ENCODE measurements around the gene COL2A1. TPM values are rescaled to one million over a fixed set of nuclear protein-coding genes. Genes with fewer than 3 reads are reported as not detected.

COL2A1 gene
- total and polyA plus RNA-seq, 4 donors: not detected

GRCh38 chr12:48043771-48044170, 39.5 kb upstream of the COL2A1 start:
- peaks cover 2 to 18% of the 10 kb centered on the region in 2 donors for H3K36me3 ChIP-seq (ENCODE audit: control insufficient read depth in 1 of 2, insufficient read depth in 2 of 2, low read length in 1 of 2)
- no peak for DNase-seq
- no peaks in the 10 kb centered on the region for H3K27me3 ChIP-seq (ENCODE audit: control insufficient read depth in 1 of 2, insufficient read depth in 2 of 2, low read length in 1 of 2)
- no peaks in the 10 kb centered on the region for H3K9me3 ChIP-seq (ENCODE audit: control insufficient read depth, low read length)
- ATAC-seq (ENCODE audit: low FRiP score): no peak
- WGBS, 2 donors: 77 to 87% methylated on average over 4 of the region's 4 CpGs
- intact Hi-C loops (cut with DNase I): no loop called here
- no peaks in the 10 kb centered on the region for H3K4me1 ChIP-seq (ENCODE audit: control insufficient read depth in 1 of 2, insufficient read depth in 2 of 2, low read length in 2 of 2)
- no peak overlapping the region for H3K27ac ChIP-seq (ENCODE audit: low read depth in 1 of 2, low read length in 2 of 2)
- no peak overlapping the region for H3K4me3 ChIP-seq (ENCODE audit: low read length in 2 of 2)

DNA sequence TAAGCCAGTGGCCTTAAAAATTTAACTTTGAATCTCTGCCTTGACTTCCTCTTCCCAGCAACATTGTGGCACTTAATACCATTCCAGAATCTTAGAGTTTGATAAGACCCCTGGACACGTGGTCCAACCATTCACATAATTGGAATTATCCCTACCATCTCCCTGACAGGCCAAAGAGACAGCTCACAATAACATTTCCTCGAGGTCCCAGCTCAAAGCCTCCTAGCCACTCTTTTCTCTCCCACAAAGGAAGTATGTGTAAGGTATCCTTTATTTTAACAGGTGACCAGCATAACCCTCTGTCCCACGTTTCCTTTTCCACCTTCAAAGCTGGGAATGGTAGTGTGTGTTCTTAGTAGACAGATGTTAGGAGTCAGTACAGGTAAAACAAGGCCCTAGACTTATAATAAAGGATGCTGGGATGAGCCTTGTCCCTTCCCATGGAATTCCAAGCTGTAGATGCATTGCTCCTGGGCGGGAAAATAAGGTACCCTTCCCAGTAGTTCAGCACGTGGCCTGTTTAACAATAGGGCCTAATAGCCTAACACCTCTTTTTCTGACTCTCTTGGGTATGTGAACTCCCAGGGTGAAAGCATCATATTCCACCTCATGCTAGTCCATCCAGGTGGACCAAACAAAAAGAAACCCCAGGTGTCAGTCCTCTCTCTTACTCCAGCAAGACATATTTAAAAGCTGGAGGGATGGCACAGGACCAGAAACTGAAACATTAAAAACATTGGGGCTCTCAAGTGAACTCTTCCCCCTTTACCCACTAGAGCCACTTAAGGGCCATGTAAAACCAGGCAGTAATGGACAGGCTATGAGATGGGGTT, 37.5 kb upstream of the COL2A1 start:
- ATAC-seq (ENCODE audit: low FRiP score): no peak
- intact Hi-C loops (cut with DNase I): no loop called here
- Histone ChIP-seq H3K9me3 (ENCODE audit: control insufficient read depth, low read length) (no peaks in the 10 kb centered on the region), H3K4me1 (ENCODE audit: control insufficient read depth in 1 of 2, insufficient read depth in 2 of 2, low read length in 2 of 2) (no peaks in the 10 kb centered on the region), H3K4me3 (ENCODE audit: low read length in 2 of 2) (no peak overlapping the region), H3K27ac (ENCODE audit: low read depth in 1 of 2, low read length in 2 of 2) (no peak overlapping the region), H3K36me3 (ENCODE audit: control insufficient read depth in 1 of 2, insufficient read depth in 2 of 2, low read length in 1 of 2) (peaks cover 2 to 14% of the 10 kb centered on the region in 2 donors), H3K27me3 (ENCODE audit: control insufficient read depth in 1 of 2, insufficient read depth in 2 of 2, low read length in 1 of 2) (no peaks in the 10 kb centered on the region)
- 74 to 77% methylated on average over 5 of the region's 5 CpGs for WGBS, 2 donors
- DNase-seq: no peak

DNA sequence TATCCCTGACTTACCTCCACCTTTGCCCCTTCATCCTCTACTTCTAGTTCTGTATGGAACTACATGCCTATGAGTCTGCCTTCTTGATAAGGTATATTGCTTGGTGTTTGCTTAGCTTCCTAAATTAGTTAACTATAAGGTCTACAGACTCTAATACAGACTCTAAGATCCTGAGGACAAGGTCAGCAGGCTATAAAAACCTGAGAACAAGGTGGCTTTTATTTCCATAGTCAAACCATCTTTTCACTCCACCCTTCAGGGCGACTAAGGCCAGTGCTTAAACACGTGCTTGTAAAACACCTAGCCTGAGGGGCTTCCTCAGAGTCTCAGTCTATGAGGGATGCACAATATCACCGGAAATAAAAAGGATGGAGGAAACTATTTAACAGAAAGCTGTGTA, 36.1 kb upstream of the COL2A1 start:
- no peak overlapping the region for H3K4me3 ChIP-seq (ENCODE audit: low read length in 2 of 2)
- no peak overlapping the region for H3K27ac ChIP-seq (ENCODE audit: low read depth in 1 of 2, low read length in 2 of 2)
- no peaks in the 10 kb centered on the region for H3K27me3 ChIP-seq (ENCODE audit: control insufficient read depth in 1 of 2, insufficient read depth in 2 of 2, low read length in 1 of 2)
- intact Hi-C loops (cut with DNase I): no loop called here
- ATAC-seq (ENCODE audit: low FRiP score) (no peak), DNase-seq (no peak)
- WGBS, 2 donors: 73 to 81% methylated on average over 3 of the region's 3 CpGs
- no peaks in the 10 kb centered on the region for H3K4me1 ChIP-seq (ENCODE audit: control insufficient read depth in 1 of 2, insufficient read depth in 2 of 2, low read length in 2 of 2)
- H3K9me3 ChIP-seq (ENCODE audit: control insufficient read depth, low read length): no peaks in the 10 kb centered on the region
- peaks cover 0 to 5% of the 10 kb centered on the region in 2 donors for H3K36me3 ChIP-seq (ENCODE audit: control insufficient read depth in 1 of 2, insufficient read depth in 2 of 2, low read length in 1 of 2)

DNA sequence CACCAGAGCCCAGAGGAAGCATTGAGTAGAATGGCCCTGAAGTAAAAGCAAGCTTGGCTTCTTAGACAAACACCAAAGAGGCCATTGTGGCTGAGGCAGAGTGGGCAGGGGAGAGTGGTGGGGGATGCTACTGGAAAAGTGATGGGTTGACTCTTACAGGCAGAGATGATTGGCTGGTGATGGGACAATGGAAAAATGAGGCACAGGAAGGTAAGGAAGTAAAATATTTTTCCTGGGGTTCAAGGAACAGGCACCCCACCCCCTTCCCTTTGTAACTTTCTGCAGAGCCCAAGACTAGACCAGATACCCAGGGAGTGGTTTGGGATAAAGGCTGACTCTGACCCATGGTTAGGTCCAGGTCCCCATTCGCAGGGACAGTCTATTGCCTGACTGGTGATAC, 34.9 kb upstream of the COL2A1 start:
- Histone ChIP-seq H3K36me3 (ENCODE audit: control insufficient read depth in 1 of 2, insufficient read depth in 2 of 2, low read length in 1 of 2) (no peaks in the 10 kb centered on the region), H3K4me3 (ENCODE audit: low read length in 2 of 2) (no peak overlapping the region), H3K9me3 (ENCODE audit: control insufficient read depth, low read length) (no peaks in the 10 kb centered on the region), H3K27ac (ENCODE audit: low read depth in 1 of 2, low read length in 2 of 2) (no peak overlapping the region), H3K4me1 (ENCODE audit: control insufficient read depth in 1 of 2, insufficient read depth in 2 of 2, low read length in 2 of 2) (no peaks in the 10 kb centered on the region), H3K27me3 (ENCODE audit: control insufficient read depth in 1 of 2, insufficient read depth in 2 of 2, low read length in 1 of 2) (no peaks in the 10 kb centered on the region)
- 97 to 100% methylated on average over 1 of the region's 1 CpG for WGBS, 2 donors
- no peak for ATAC-seq (ENCODE audit: low FRiP score)
- intact Hi-C loops (cut with DNase I): no loop called here
- no peak for DNase-seq

GRCh38 chr12:48038085-48038484, 33.8 kb upstream of the COL2A1 start:
- Histone ChIP-seq H3K27ac (ENCODE audit: low read depth in 1 of 2, low read length in 2 of 2) (no peak overlapping the region), H3K4me1 (ENCODE audit: control insufficient read depth in 1 of 2, insufficient read depth in 2 of 2, low read length in 2 of 2) (no peaks in the 10 kb centered on the region), H3K9me3 (ENCODE audit: control insufficient read depth, low read length) (no peaks in the 10 kb centered on the region), H3K27me3 (ENCODE audit: control insufficient read depth in 1 of 2, insufficient read depth in 2 of 2, low read length in 1 of 2) (no peaks in the 10 kb centered on the region), H3K36me3 (ENCODE audit: control insufficient read depth in 1 of 2, insufficient read depth in 2 of 2, low read length in 1 of 2) (no peaks in the 10 kb centered on the region), H3K4me3 (ENCODE audit: low read length in 2 of 2) (no peak overlapping the region)
- intact Hi-C loops (cut with DNase I): no loop called here
- ATAC-seq (ENCODE audit: low FRiP score) (no peak), DNase-seq (no peak)
- 71 to 75% methylated on average over 5 of the region's 5 CpGs for WGBS, 2 donors

GRCh38 chr12:48037267-48037915, 33.1 kb upstream of the COL2A1 start:
- Histone ChIP-seq H3K36me3 (ENCODE audit: control insufficient read depth in 1 of 2, insufficient read depth in 2 of 2, low read length in 1 of 2) (no peaks in the 10 kb centered on the region), H3K27me3 (ENCODE audit: control insufficient read depth in 1 of 2, insufficient read depth in 2 of 2, low read length in 1 of 2) (no peaks in the 10 kb centered on the region), H3K27ac (ENCODE audit: low read depth in 1 of 2, low read length in 2 of 2) (no peak overlapping the region), H3K4me1 (ENCODE audit: control insufficient read depth in 1 of 2, insufficient read depth in 2 of 2, low read length in 2 of 2) (no peaks in the 10 kb centered on the region), H3K4me3 (ENCODE audit: low read length in 2 of 2) (no peak overlapping the region), H3K9me3 (ENCODE audit: control insufficient read depth, low read length) (no peaks in the 10 kb centered on the region)
- intact Hi-C loops (cut with DNase I): no loop called here
- WGBS, 2 donors: 13 to 25% methylated on average over 9 of the region's 9 CpGs
- ATAC-seq (ENCODE audit: low FRiP score) (no peak), DNase-seq (no peak)

DNA sequence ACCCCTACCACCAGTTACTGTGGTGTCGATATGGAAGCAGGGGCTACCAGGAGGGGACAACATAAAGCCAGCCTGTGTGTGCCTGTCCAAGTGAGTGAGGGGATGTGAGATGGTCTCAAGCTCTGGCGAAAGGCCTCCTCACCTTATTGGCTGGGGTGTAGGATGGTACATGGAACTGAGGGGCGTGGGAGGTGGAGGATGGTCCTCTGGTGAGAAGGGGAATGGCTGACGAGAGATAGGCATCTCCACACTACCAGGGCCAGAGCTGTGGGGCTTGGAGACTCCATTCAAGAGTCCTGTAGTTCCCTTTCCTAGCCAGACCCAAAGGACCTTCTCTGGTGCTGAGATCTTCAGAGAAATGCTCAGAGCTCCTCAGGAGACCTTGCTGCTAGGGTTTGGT, 32.5 kb upstream of the COL2A1 start:
- no peak for DNase-seq
- Histone ChIP-seq H3K4me3 (ENCODE audit: low read length in 2 of 2) (no peak overlapping the region), H3K27me3 (ENCODE audit: control insufficient read depth in 1 of 2, insufficient read depth in 2 of 2, low read length in 1 of 2) (no peaks in the 10 kb centered on the region), H3K4me1 (ENCODE audit: control insufficient read depth in 1 of 2, insufficient read depth in 2 of 2, low read length in 2 of 2) (no peaks in the 10 kb centered on the region), H3K9me3 (ENCODE audit: control insufficient read depth, low read length) (no peaks in the 10 kb centered on the region), H3K27ac (ENCODE audit: low read depth in 1 of 2, low read length in 2 of 2) (no peak overlapping the region), H3K36me3 (ENCODE audit: control insufficient read depth in 1 of 2, insufficient read depth in 2 of 2, low read length in 1 of 2) (no peaks in the 10 kb centered on the region)
- ATAC-seq (ENCODE audit: low FRiP score): no peak
- intact Hi-C loops (cut with DNase I): no loop called here
- WGBS, 2 donors: 96 to 97% methylated on average over 4 of the region's 4 CpGs

- H3K4me3 ChIP-seq (ENCODE audit: low read length in 2 of 2): no peak overlapping the region
- no peaks in the 10 kb centered on the region for H3K36me3 ChIP-seq (ENCODE audit: control insufficient read depth in 1 of 2, insufficient read depth in 2 of 2, low read length in 1 of 2)
- no peak overlapping the region for H3K27ac ChIP-seq (ENCODE audit: low read depth in 1 of 2, low read length in 2 of 2)
- no peak for ATAC-seq (ENCODE audit: low FRiP score)
- H3K9me3 ChIP-seq (ENCODE audit: control insufficient read depth, low read length): no peaks in the 10 kb centered on the region
- DNase-seq: no peak
- WGBS, 2 donors: 93 to 95% methylated on average over 8 of the region's 8 CpGs
- intact Hi-C loops (cut with DNase I): no loop called here
- no peaks in the 10 kb centered on the region for H3K27me3 ChIP-seq (ENCODE audit: control insufficient read depth in 1 of 2, insufficient read depth in 2 of 2, low read length in 1 of 2)
- no peaks in the 10 kb centered on the region for H3K4me1 ChIP-seq (ENCODE audit: control insufficient read depth in 1 of 2, insufficient read depth in 2 of 2, low read length in 2 of 2)
Measured at GRCh38 chr12:48034835-48035805, 30.8 kb upstream of the COL2A1 start.

Data from aorta (tissue), 5 donors.